Gastrocnemius medialis (tissue), 4 donors: ENCODE results near the gene TSPYL1. TPM values are rescaled to one million over a fixed set of nuclear protein-coding genes. Genes with fewer than 3 reads are reported as not detected.
A peak's percentile ranks its signal among the peaks of the same experiment; 100 is the strongest.

Experiments used
- ATAC-seq, 2 donors: fragments of 150-250 bp; one replicate each; pipeline ENCODE4 v1.9.1; 2016
- DNase-seq, 2 donors: peaks; one replicate each; pipeline ENCODE4 v3.0.0-alpha.2; 2019
- H3K27ac ChIP-seq, 4 donors: fragments of 200-600 bp; sonication (generic); 1 replicate in 1 of 4; 2 replicates in 3 of 4; pipeline ENCODE4 v1.5.1; 2016 to 2018; ENCODE audit warnings: mild to moderate bottlenecking in 2 of 4, moderate library complexity in 1 of 4
- H3K27me3 ChIP-seq, 3 donors: fragments of 200-600 bp; sonication (generic) in 2 of 3; 1 replicate in 1 of 3; 2 replicates in 2 of 3; pipeline versions ENCODE4 v1.5.1 to v1.6.0; 2016 to 2019; ENCODE audit warnings: mild to moderate bottlenecking in 1 of 3, moderate library complexity in 1 of 3
- H3K36me3 ChIP-seq, 2 donors: fragments of 200-600 bp; sonication (generic) in 1 of 2; one replicate each; pipeline ENCODE4 v1.5.1; 2017 to 2018
- H3K4me1 ChIP-seq, 2 donors: fragments of 200-600 bp; sonication (generic) in 1 of 2; one replicate each; pipeline ENCODE4 v1.5.1; 2016 to 2017; ENCODE audit warnings: mild to moderate bottlenecking in 2 of 2
- H3K4me3 ChIP-seq, 4 donors: fragments of 200-600 bp; sonication (generic) in 3 of 4; 1 replicate in 1 of 4; 2 replicates in 3 of 4; pipeline ENCODE4 v1.5.1; 2016 to 2019; ENCODE audit warnings: mild to moderate bottlenecking in 2 of 4
- H3K9me3 ChIP-seq, 3 donors: fragments of 200-600 bp; sonication (generic) in 2 of 3; 1 replicate in 1 of 3; 2 replicates in 2 of 3; pipeline ENCODE4 v1.5.1; 2016 to 2019
- CTCF ChIP-seq, 5 experiments: fragments of 450-650 bp in 3 of 5; fragments of 200-600 bp in 2 of 5; sonication (generic) in 2 of 5; IDR thresholded peaks in 4 of 5; conservative IDR thresholded peaks in 1 of 5; 1 replicate in 4 of 5; 2 replicates in 1 of 5; pipeline ENCODE4 v1.5.1; 2016 to 2019; ENCODE audit warnings: antibody characterized with exemption in 5 of 5, mild to moderate bottlenecking in 3 of 5, moderate library complexity in 3 of 5
- POLR2A ChIP-seq, 2 donors: fragments of 450-650 bp; IDR thresholded peaks; one replicate each; pipeline ENCODE4 v1.6.1; 2017; ENCODE audit warnings: antibody characterized with exemption in 2 of 2, mild to moderate bottlenecking in 2 of 2, moderate library complexity in 2 of 2
- in situ Hi-C, 4 donors: fragments of 200-750 bp; cut with MboI; loops; one replicate each; pipeline versions ENCODE4 v1.15.0 to v1.8.0; 2017; ENCODE audit warnings: low sequenced_read_pairs in 4 of 4
- intact Hi-C: fragments of 100-400 bp; cut with DNase I; formaldehyde crosslinking; loops from one replicate; pipeline ENCODE4 v1.15.1; 2023; ENCODE audit warnings: low total_unique reads
- total RNA-seq, 4 donors: library from RNA; depleted of rRNA; stranded (reverse); fragments of >200 nt; gene quantifications; one replicate each; pipeline versions ENCODE4 v1.1.0 to v1.2.3, GENCODE V29; 2016

Gene TSPYL1
- total RNA-seq, 4 donors from 2014 or later: 74.2 to 160 (median 81.2) TPM

GRCh38 chr6:116255246-116255800, 24.4 kb downstream of the TSPYL1 start:
- Histone ChIP-seq H3K9me3 (no peaks in the 10 kb centered on the region), H3K4me3 (no peak overlapping the region), H3K27ac (no peak overlapping the region), H3K27me3 (no peaks in the 10 kb centered on the region), H3K36me3 (no peaks in the 10 kb centered on the region), H3K4me1 (peaks cover 22 to 25% of the 10 kb centered on the region in 2 donors)
- in situ Hi-C loops: no loop called here
- TF ChIP-seq CTCF (IDR thresholded peaks at IDR 0.05 in 4 of 5, conservative IDR thresholded peaks at IDR 0.05 in 1 of 5): no peak
- no peak for TF ChIP-seq POLR2A (IDR thresholded peaks at IDR 0.05)
- ATAC-seq: no peak
- no peak for DNase-seq
- intact Hi-C loops: no loop called here

GRCh38 chr6:116254297-116255056, 25.3 kb downstream of the TSPYL1 start:
- peaks cover 22 to 30% of the 10 kb centered on the region in 2 donors for H3K4me1 ChIP-seq
- peak overlapping the region; percentile 85 to 93 (median 91) for H3K4me3 ChIP-seq
- H3K27ac ChIP-seq: peak overlapping the region; percentile 76 to 85 (median 81)
- TF ChIP-seq POLR2A (IDR thresholded peaks at IDR 0.05) (no peak), CTCF (IDR thresholded peaks at IDR 0.05 in 4 of 5, conservative IDR thresholded peaks at IDR 0.05 in 1 of 5) (no peak)
- DNase-seq: no peak
- no peaks in the 10 kb centered on the region for H3K27me3 ChIP-seq
- H3K36me3 ChIP-seq: no peaks in the 10 kb centered on the region
- no peaks in the 10 kb centered on the region for H3K9me3 ChIP-seq
- peak in 1 of 2 donors; percentile 12 for ATAC-seq
- intact Hi-C loops (loop anchor here (1.0 kb wide), 1 partner anchor 25 kb away; the partner anchor contains the start of gene TSPYL1), in situ Hi-C loops (no loop called here)

- intact Hi-C loops: loop anchor here (1.0 kb wide), 1 partner anchor 26 kb away; the partner anchor contains the start of gene TSPYL1
- peaks cover 22 to 30% of the 10 kb centered on the region in 2 donors for H3K4me1 ChIP-seq
- no peaks in the 10 kb centered on the region for H3K36me3 ChIP-seq
- no peaks in the 10 kb centered on the region for H3K9me3 ChIP-seq
- in situ Hi-C loops: no loop called here
- ATAC-seq (peak; percentile 98 to 99), DNase-seq (peak; percentile 78 to 83)
- TF ChIP-seq POLR2A (IDR thresholded peaks at IDR 0.05) (peak; percentile 40 to 67), CTCF (IDR thresholded peaks at IDR 0.05 in 4 of 5, conservative IDR thresholded peaks at IDR 0.05 in 1 of 5) (no peak)
- H3K27me3 ChIP-seq: no peaks in the 10 kb centered on the region
- H3K4me3 ChIP-seq: peak within 1 kb of the TSS; percentile 85 to 93 (median 91)
- H3K27ac ChIP-seq: peak within 1 kb of the TSS; percentile 76 to 85 (median 81)
These were observed 26.0 kb downstream of the TSPYL1 start, which contains the start of gene TSPYL4 for GRCh38 chr6:116253505-116254296. Gene TSPYL4, minus strand, starts transcription at chr6:116254075. Its CDS starts 67 bp downstream, at chr6:116254008.

- H3K4me1 ChIP-seq: peaks cover 22 to 30% of the 10 kb centered on the region in 2 donors
- in situ Hi-C loops (no loop called here), intact Hi-C loops (no loop called here)
These were observed 26.6 kb downstream of the TSPYL1 start for GRCh38 chr6:116253188-116253504.

More at GRCh38 chr6:116253188-116253504, 26.6 kb downstream of the TSPYL1 start:
- no peaks in the 10 kb centered on the region for H3K9me3 ChIP-seq
- TF ChIP-seq POLR2A (IDR thresholded peaks at IDR 0.05) (no peak), CTCF (IDR thresholded peaks at IDR 0.05 in 4 of 5, conservative IDR thresholded peaks at IDR 0.05 in 1 of 5) (no peak)
- peak overlapping the region; percentile 76 to 85 (median 81) for H3K27ac ChIP-seq
- H3K27me3 ChIP-seq: no peaks in the 10 kb centered on the region
- no peak for DNase-seq
- H3K36me3 ChIP-seq: no peaks in the 10 kb centered on the region
- peak overlapping the region; percentile 85 to 93 (median 91) for H3K4me3 ChIP-seq
- peak in 1 of 2 donors; percentile 5 for ATAC-seq
